Measurements from ENCODE around the gene HEG1.

DNA sequence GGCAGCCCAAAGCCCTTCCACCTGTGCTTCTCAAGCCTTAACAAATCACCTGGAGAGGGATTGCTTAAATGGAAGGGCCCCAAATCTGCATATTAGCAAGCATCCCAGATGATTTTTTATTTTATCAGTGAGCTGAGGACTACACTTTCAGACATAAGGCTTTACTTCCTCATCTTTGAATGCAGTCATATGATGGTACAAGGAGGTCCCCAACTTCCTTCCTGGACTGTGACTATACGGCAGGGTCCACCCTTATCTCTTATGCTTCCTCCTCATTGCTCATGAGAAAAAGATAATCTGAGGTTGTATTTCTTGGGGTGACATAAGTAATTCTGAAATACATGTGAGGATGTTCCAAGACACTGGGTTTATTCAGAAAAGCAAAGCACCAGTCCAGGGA, 13.7 kb upstream of the HEG1 start:
- TF ChIP-seq POLR2A (IDR thresholded peaks at IDR 0.05; ENCODE audit: low read depth, low read length) (no peak), TAF1 (IDR thresholded peaks at IDR 0.05; ENCODE audit: borderline replicate concordance, low read depth, low read length) (no peak), POLR2AphosphoS5 (IDR thresholded peaks at IDR 0.05; ENCODE audit: low read depth, low read length) (no peak)
